Hepatocyte (in vitro differentiated cells): ENCODE results near the gene TRPM2.

Source experiments
- EZH2 ChIP-seq: fragments of 200-600 bp; sonication (generic); IDR thresholded peaks from 2 replicates; pipeline ENCODE4 v1.6.1; 2016; ENCODE audit warnings: antibody characterized with exemption, mild to moderate bottlenecking, borderline replicate concordance
- TF ChIP-seq, protein P1 (sequence below): fragments of 200-600 bp; sonication (generic); IDR thresholded peaks from 2 replicates; pipeline ENCODE4 v1.5.1; 2016; ENCODE audit warnings: antibody characterized with exemption, mild to moderate bottlenecking; ENCODE audit not compliant: poor library complexity

DNA sequence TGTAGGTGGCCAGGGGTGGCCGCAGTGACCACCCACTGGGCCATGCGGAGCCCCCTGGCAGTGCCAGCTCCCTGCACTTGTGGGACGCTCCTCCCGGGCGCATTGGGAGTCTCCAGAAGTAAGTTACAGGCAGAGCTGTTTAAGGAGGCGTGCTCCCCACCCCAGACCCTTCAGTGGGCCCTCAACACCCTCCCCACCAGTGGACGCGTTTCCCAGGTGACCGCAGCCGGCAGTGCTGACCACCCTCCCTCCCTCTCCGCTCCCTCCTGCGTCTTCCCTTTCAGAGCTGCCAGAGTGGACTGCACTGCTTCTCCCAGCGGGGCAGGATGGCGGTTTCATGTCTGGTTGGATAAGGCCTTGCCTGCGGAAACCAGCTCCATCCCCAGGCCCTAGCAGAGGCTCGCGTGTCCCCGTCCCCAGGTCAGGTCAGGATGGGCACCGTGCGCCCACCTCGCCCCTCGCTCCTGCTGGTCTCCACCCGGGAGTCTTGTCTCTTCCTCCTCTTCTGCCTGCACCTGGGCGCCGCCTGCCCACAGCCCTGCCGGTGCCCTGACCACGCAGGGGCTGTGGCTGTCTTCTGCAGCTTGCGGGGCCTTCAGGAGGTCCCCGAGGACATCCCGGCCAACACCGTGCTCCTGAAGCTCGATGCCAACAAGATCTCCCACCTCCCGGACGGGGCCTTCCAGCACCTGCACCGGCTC lies 102.9 kb downstream of the TRPM2 start:
- TF ChIP-seq, protein P1, sequence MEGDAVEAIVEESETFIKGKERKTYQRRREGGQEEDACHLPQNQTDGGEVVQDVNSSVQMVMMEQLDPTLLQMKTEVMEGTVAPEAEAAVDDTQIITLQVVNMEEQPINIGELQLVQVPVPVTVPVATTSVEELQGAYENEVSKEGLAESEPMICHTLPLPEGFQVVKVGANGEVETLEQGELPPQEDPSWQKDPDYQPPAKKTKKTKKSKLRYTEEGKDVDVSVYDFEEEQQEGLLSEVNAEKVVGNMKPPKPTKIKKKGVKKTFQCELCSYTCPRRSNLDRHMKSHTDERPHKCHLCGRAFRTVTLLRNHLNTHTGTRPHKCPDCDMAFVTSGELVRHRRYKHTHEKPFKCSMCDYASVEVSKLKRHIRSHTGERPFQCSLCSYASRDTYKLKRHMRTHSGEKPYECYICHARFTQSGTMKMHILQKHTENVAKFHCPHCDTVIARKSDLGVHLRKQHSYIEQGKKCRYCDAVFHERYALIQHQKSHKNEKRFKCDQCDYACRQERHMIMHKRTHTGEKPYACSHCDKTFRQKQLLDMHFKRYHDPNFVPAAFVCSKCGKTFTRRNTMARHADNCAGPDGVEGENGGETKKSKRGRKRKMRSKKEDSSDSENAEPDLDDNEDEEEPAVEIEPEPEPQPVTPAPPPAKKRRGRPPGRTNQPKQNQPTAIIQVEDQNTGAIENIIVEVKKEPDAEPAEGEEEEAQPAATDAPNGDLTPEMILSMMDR: no peak
- no peak for TF ChIP-seq EZH2
